ENCODE measurements around the gene ARHGAP24. TPM values are rescaled to one million over a fixed set of nuclear protein-coding genes. Genes with fewer than 3 reads are reported as not detected.
A peak's percentile ranks its signal among the peaks of the same experiment; 100 is the strongest.

Gene ARHGAP24
- total RNA-seq (10 to 100 TPM in 4 of 7 donors, 1 to 10 TPM in 3; 7.9 to 14.8 (median 10.0) TPM), polyA plus RNA-seq (10 to 100 TPM in 1 of 2 donors, 1 to 10 TPM in 1; 6.6 to 16.7 TPM)
- long read RNA-seq, donor 1, partial matches to known transcripts: 2 of 4 reads
- long read RNA-seq, donor 1, other reads (novel, unspliced or antisense): 0 of 4 reads
- long read RNA-seq, donor 2, partial matches to known transcripts: 0 of 1 reads
- long read RNA-seq, donor 2, other reads (novel, unspliced or antisense): 0 of 1 reads
- long read RNA-seq, donor 3, full-length matches to known transcripts: 4 of 5 reads
- long read RNA-seq, donor 3, partial matches to known transcripts: 0 of 5 reads
- long read RNA-seq, donor 3, other reads (novel, unspliced or antisense): 1 of 5 reads

GRCh38 chr4:85474818-85475630, at the start of gene ARHGAP24:
Gene ARHGAP24, plus strand, starts transcription at chr4:85475150.
- H3K9me3 ChIP-seq: no peaks in the 10 kb centered on the region
- H3K4me3 ChIP-seq: peak within 1 kb of the TSS; percentile 56
- peak; percentile 75 to 84 (median 81) for DNase-seq
- intact Hi-C loops (cut with DNase I): no loop called here
- H3K4me1 ChIP-seq (ENCODE audit: insufficient read depth): no peaks in the 10 kb centered on the region
- whole genome bisulfite sequencing, 3 donors: 1 to 2% (median 2%) methylated on average over 33 to 41 of the region's 41 CpGs
- peak within 1 kb of the TSS; percentile 44 to 50 for H3K27ac ChIP-seq
- H3K27me3 ChIP-seq: no peaks in the 10 kb centered on the region
- H3K36me3 ChIP-seq: no peaks in the 10 kb centered on the region
- no peak for TF ChIP-seq CTCF (IDR thresholded peaks at IDR 0.05)
- TF ChIP-seq EP300 (IDR thresholded peaks at IDR 0.05): no peak
- no peak for TF ChIP-seq POLR2A (IDR thresholded peaks at IDR 0.05)

- no peaks in the 10 kb centered on the region for H3K36me3 ChIP-seq
- WGBS, 3 donors: 67 to 74% (median 68%) methylated on average over 3 of the region's 3 CpGs
- TF ChIP-seq CTCF (IDR thresholded peaks at IDR 0.05) (no peak), POLR2A (IDR thresholded peaks at IDR 0.05) (no peak), EP300 (IDR thresholded peaks at IDR 0.05) (no peak)
Measured at GRCh38 chr4:85426366-85426765, 48.6 kb upstream of the ARHGAP24 start.

GRCh38 chr4:85427123-85427522, 47.8 kb upstream of the ARHGAP24 start:
- H3K4me1 ChIP-seq (ENCODE audit: insufficient read depth): no peaks in the 10 kb centered on the region
- H3K27me3 ChIP-seq: no peaks in the 10 kb centered on the region
- no peak overlapping the region for H3K4me3 ChIP-seq
- TF ChIP-seq POLR2A (IDR thresholded peaks at IDR 0.05) (no peak), CTCF (IDR thresholded peaks at IDR 0.05) (no peak), EP300 (IDR thresholded peaks at IDR 0.05) (no peak)
- intact Hi-C loops (cut with DNase I): no loop called here
- no peaks in the 10 kb centered on the region for H3K9me3 ChIP-seq
- 89 to 96% (median 95%) methylated on average over 1 of the region's 1 CpG for WGBS, 3 donors
- no peak overlapping the region for H3K27ac ChIP-seq
- DNase-seq: no peak
- H3K36me3 ChIP-seq: no peaks in the 10 kb centered on the region

More at GRCh38 chr4:85426366-85426765, 48.6 kb upstream of the ARHGAP24 start:
- intact Hi-C loops (cut with DNase I): no loop called here
- Histone ChIP-seq H3K27ac (no peak overlapping the region), H3K4me1 (ENCODE audit: insufficient read depth) (no peaks in the 10 kb centered on the region), H3K9me3 (no peaks in the 10 kb centered on the region), H3K27me3 (no peaks in the 10 kb centered on the region), H3K4me3 (no peak overlapping the region)
- no peak for DNase-seq

GRCh38 chr4:85430226-85430625, 44.7 kb upstream of the ARHGAP24 start:
- Histone ChIP-seq H3K27ac (no peak overlapping the region), H3K4me1 (ENCODE audit: insufficient read depth) (no peaks in the 10 kb centered on the region), H3K9me3 (no peaks in the 10 kb centered on the region), H3K27me3 (no peaks in the 10 kb centered on the region), H3K36me3 (no peaks in the 10 kb centered on the region), H3K4me3 (no peak overlapping the region)
- WGBS, 3 donors: 88 to 94% (median 93%) methylated on average over 3 of the region's 3 CpGs
- DNase-seq: no peak
- TF ChIP-seq CTCF (IDR thresholded peaks at IDR 0.05) (no peak), EP300 (IDR thresholded peaks at IDR 0.05) (no peak), POLR2A (IDR thresholded peaks at IDR 0.05) (no peak)
- intact Hi-C loops (cut with DNase I): no loop called here

Measured in ovary (tissue), 10 donors.